Inferior parietal cortex (tissue), 1 donor: ENCODE results near the gene SUPT3H.

Experiments used
- DNase-seq: peaks from one replicate; pipeline ENCODE4 v3.0.0-alpha.2; 2016; ENCODE audit errors: extremely low spot score

The SUPT3H gene

DNA sequence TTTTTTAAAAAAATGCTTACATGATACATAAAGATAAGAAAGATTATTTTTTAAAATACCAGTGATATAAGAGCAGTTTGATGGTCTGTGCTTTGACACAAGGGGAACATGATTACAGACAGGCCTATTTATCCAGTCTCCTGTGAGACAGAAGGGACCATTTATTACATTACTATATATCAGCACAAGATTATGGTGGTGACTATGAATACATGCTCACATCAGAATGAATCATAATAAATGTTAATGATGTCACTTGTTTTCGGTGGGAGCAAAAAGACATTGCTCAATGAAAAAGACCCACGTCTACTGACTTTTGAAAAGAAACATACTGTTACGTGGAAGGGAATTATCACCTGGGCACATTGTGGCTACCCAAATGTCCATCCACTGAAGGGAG, 535.1 kb downstream of the SUPT3H start:
- no peak for DNase-seq

DNA sequence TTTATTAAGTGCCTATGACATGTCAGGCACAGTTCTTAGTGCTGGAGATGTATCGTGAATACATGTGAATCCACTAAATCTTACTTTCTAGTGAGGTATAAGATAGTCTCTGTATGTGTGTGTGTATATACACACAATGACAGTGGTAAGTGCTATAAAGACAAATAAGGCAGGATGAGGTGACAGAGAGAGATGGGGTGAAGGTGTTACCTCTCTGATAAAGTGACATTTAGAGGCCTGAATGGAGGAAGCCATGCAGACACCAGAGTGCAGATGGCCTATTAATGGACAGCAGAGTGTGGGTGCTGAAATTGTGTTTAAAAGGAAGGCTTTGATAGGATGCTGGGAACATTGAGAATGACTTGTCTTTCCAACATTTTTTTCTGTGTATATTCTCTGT, 535.9 kb downstream of the SUPT3H start:
- DNase-seq: no peak

DNA sequence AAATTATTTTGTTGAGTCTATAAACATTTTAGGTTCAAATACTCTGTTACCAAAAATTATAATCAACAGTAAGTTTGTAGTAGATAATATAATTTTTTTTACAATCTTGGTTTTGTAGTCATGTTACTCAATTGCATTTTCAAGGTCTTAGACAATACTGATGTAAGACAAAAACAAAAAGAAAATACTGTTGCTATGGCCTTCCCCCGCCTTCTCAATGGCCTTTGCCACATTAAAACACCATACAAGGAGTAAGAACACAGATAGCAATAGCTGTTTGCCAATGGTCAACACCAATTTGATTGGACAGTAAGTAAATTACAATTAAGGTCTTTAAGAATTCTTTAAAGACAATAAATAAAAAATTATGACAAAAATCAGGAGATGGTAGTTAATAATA, 540.0 kb downstream of the SUPT3H start:
- DNase-seq: no peak

DNA sequence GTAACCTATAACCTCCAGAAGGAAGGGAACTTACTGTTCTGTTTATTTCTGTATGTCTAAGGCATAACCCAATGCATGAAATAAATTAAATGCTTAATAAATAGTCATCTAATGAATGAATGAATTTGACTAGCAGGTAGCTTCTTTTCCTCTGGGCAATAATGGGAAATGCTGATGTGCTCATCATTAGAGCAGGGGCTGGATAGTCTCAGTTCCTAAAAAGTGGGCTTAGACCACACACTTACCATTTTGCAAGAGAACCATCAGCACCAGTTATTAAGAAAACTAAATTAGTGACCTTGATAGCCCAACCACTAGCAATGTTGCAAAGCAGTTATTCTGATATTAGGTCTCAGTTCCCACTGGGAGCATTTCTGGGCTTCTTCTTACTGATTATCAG, 540.5 kb downstream of the SUPT3H start:
- no peak for DNase-seq

DNA sequence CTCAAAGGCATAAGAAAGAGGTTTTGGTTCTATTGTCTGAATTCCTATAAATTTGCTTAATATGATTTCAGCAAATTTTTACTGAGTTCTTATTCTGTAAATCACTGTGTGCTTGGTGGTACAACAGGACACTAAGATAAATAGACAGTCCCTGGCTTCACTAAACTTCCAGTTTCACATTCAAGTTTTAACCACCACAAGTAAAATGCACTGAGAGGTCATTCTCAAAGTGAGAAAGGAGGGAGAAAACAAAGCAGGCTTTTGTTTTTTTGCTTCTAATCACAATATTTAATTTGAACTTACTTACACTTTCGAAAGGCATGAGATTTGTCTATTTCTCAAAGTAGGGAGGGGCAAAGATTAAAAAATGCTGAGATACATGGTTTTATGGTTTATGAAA, 544.5 kb downstream of the SUPT3H start:
- DNase-seq: no peak

DNA sequence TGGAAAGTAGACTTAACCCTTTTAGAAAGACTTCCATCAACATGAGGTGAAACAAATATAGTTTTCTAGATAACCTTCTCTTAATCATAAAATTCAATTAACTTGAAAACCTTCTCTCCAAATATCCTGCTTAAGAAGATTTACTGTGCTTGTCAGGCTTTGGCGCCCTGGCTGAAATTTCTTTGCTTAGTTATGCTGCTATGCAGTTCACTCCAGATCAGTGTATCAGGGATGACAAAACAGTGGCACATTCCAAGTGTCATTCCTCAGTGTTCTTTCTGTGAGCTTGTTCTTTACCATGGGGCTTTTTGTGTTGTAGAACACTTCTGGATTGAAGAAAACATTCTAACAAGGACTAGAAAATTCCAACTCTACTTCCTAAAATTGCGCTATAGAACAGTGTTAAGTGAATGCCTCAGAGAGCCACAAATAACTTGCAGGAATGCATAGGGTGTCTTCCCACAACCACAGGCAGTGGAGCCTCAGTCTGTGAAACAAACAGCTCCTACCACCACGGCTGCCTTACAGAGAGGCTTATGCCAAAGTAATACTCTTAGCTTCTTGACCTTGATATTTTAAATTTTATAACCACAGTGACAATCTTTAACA, 546.6 kb downstream of the SUPT3H start:
- DNase-seq: no peak

DNA sequence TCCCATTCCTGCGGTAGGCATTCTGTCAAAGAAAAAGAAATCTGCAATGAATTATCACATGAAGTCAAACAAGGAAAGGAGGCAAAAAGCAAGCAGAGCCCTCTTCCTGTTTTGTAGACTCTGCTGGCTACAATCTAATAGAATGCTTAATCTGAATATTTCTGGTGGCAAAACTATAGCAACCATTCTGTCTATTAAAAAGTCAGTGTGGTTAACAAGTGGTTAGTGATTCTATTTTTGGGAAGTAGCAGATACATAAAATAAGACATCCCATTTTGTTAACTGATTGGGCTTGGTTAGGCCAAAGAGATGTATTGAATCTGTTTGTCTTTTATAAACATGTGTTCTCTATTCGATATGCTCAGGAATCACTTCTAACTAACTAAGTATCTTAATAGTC, 547.9 kb downstream of the SUPT3H start:
- no peak for DNase-seq

DNA sequence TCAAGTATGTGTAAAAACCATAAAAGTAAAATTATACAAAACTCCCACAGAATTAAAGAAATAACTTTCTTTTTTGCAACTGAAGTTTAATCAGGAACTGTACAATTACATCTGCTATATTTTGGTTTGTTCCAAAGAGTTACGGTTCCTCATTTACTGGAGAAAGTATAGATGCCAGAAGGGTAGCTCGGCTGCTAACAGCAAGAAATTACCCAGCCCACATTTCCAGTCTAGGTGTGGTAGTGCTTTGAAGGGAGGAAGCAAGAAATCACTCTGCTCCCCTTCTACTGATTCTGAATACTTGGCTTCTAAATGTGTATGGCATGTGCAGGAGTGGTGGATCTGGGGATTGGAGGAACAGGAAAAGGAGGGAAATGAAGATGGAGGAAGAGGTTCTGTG, 549.0 kb downstream of the SUPT3H start:
- DNase-seq: no peak

DNA sequence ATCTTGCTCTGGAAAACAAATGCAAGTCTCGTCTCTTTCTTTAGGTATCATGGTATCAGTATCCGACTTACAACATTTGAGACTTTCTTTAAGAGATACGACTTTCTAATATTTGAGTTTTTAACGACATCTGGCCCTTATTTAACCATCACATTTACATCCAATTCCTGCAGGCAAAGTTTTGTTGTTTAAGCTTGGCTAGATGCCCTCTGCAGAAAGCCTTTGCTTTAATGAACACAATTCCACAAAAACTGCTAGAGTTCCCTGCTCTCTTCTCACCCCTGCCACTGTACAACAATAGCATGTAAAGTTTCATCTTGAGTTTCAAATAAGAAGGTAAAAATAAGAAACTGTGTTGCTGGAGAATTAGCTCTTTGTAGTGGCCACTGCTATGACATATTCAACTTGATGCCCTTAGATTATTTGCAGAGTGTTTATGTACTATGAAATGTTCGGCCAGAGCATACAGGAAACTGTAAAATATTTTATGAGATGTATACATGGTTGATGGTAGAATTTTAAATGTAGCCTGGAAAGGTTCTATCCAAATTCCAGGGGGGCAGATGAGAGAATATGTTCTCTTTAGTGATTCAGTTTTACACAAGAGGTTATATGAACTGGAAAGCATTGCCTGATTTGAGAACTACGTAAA, 551.6 kb downstream of the SUPT3H start:
- DNase-seq: no peak

DNA sequence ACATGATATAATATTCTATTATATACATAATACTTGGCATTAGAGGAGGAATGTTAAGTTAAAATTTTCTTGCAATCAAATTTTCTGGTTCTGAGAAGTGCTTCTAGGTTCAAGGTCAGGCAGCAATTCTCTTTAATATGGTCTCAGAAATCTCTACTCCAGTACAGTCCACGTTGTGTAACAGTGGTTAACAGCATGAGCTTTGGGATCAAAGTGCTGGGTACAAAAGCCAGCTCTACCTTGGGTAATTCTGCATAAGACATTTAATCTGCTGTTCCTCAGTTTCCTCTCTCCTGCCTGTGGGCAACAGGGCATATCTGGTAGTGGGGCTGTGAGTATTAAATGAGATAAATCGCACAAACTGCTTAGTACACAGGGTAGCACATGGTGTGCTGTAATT, 552.5 kb downstream of the SUPT3H start:
- no peak for DNase-seq

DNA sequence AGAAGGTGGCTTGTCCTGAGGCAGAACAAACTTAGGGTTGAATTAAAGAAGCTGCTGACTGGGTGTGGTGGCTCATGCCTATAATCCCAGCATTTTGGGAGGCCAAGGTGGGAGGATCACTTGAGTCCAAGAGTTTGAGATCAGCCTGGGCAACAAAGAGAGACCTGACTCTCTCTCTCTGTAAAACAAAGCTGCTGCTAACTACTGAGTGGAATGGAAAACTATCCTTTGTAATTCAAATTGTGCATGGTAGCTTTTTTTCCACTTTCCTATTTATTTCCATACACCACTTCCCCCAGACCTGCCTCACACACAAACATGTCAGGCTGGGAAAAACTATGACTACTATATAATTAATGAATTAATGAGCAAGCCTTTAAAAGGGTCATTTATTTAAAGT, 553.2 kb downstream of the SUPT3H start:
- DNase-seq: no peak

DNA sequence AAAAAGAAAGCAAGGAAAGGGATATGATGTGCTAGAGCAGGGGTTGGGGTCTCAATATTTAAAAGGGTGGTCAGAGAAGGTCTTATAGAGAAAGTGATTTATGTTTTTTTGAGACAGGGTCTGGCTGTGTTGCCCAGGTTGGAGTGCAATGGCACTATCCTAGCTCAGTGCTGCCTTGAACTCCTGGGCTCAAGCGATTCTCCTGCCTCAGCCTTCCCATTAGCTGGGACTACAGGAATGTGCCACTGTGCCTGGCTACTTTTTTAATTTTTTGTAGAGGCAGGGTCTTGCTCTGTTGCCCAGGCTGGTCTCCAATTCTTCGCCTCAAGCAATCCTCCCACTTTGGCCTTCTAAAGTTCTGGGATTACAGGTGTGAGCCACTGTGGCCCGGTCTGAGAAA, 557.0 kb downstream of the SUPT3H start:
- no peak for DNase-seq

DNA sequence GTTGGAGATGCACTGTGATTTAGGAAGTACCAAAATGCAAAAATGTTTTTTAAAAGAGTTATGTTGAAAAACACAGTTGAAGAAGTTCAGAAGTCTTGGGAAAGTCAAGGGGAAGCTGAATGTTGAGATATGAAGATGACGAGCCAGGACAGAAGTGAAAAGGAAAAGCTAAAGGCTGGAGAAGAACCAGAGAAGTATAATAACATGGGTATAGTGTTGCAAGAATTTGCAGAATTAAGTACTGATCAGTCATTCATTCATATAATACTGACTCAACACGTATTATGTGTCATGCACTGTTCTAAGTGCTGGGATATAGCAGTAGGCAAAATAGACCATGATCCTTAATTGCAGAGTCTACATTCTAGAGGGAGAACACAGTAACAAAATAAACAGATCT, 557.4 kb downstream of the SUPT3H start:
- no peak for DNase-seq

DNA sequence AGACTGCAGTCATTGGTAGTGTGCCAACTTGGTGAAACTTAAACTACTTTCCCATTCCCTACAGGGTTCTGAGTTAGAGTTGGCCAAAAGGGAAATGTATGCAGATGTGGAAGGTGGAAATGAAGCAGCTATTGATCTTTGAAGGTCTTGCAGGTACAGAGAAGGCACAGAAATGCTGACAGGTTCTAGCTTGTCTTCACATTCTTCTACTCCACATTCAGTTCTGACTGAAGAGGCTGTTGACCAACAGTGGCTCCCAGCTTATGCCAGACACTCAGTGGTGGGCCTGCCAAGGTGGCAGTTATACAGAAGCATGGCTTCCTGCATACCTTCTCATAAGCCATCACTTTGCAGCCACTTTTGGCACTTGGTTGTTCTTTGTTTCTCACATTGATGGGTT, 566.3 kb downstream of the SUPT3H start:
- no peak for DNase-seq

DNA sequence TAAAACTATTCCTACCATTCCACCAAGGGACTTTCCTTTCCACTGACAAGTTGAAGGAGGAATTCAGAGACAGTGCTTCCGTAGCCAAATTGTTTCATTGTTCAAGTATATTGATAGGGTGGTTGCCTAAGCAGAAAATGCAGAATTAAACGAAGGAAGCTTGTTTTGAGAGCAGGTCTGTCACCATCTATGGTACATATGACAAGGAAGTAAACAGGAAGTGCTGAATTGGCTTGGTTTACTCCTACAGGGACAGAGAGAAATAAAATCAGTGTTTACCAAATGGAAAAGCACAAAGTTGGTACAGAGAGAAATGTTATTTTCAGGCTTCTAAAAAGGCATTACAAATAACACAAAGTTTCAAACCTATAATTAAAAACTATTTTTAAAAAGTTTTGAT, 568.5 kb downstream of the SUPT3H start:
- DNase-seq: no peak

DNA sequence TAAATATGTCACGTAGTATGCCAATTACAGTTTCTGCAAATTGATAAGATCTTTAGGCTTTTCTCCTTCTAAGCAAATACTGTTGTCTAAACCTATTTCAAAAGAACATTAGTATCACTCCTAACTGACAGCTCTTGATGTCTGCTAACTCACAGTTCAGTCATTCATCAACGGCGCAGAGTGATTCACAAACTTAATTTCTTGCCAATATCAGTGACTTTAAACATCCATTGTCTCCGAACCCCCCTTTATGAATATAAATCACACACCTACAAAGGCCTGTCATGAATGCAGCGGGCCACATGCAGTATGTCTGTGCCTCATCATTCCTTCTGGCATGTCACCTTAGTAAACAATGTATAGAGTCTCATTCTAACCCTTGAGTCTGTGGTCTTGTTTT, 569.6 kb downstream of the SUPT3H start:
- no peak for DNase-seq

DNA sequence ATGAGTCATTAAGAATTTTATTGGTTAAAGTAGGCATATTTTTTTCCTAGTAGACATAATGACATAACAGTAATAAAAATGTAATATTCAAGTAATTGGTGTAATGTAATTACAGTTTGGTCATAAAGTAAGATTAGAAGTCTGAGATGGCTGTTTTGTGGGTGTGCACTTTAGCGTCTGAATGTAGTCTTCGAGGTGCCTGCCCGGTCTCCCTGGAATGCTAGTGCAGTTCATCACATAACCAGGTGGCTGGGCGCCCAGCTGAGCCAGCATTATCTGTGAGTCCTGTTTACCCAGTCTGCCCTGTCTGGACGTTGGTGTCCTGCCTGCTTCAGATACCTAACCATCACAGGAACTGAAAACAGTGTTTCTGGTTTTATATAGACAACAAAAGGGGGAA, 571.1 kb downstream of the SUPT3H start:
- DNase-seq: no peak

DNA sequence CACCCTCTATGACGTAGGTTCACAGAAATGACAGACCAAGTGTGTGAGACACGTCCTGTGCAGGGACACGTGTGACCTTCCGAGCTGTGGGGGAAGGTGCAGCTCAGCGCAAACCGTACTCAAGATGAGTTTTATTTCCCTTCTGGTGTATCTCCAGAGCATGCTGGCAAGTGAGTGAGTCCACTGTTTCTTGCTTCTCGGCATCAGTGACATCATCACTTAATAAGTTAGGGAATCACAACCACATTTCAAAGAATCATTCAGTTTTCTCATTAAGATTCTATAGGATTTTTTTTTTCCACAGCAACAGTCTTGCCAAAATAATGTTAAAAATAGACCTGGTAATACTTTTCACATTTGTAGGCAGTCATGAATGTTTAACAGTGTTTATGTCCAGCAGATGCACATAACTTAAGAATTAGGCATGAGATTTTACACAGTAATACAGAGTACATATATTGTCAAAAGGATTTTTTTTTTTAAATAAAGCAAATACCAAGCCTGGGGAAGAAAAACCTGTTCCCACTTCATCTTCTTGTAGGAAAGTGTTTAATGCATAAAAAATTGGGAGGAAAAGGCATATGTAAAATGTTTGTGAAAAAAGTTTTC, 572.4 kb downstream of the SUPT3H start:
- DNase-seq: no peak

DNA sequence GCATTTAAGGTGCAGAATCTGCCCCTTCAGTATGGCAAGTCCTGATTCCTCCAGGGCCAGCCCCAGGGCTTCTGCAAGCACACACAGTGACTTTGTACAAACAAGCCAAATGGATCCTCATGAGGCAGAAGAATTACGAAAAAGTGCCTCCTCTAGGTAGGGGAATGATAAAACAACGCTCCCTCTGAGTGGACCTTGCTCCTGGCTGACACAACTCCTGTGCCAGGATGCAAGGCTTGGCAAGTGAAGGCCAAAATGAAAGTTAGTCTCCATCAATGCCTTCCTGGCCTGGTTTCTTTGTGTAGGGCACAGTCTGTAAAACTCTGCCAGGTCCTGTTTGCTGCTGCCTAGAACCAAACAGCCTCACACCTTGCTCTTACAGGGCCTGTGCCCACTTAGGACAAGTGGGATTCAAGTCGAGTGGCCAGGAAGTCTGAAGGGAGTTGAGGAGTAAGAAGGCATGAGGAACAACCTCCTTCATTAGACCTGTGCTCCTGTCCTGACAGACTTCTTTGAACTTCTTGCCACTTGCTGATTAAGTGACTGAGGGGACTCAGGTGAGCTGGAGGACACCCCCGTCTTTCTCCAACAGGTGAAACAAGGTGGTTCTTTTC, 573.1 kb downstream of the SUPT3H start:
- DNase-seq: no peak

DNA sequence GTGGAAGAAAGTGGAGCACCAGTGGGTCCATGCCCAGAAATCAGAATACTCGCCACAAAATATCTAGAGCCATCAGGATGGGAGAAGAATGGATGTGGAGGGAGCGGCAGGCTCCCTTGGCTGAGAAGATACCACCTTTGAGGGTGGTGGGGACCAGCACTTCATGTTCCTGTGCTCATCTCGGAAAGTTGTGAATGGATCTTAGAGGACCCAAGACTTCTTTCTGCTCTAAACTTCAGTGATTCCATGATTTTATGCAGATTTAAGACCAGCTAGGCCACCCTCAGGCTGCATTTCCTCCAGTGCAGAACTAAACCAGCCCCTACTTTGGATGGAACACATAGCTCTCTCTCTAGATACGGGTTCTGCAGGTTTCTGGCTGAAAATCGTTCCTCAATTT, 573.7 kb downstream of the SUPT3H start:
- DNase-seq: no peak

DNA sequence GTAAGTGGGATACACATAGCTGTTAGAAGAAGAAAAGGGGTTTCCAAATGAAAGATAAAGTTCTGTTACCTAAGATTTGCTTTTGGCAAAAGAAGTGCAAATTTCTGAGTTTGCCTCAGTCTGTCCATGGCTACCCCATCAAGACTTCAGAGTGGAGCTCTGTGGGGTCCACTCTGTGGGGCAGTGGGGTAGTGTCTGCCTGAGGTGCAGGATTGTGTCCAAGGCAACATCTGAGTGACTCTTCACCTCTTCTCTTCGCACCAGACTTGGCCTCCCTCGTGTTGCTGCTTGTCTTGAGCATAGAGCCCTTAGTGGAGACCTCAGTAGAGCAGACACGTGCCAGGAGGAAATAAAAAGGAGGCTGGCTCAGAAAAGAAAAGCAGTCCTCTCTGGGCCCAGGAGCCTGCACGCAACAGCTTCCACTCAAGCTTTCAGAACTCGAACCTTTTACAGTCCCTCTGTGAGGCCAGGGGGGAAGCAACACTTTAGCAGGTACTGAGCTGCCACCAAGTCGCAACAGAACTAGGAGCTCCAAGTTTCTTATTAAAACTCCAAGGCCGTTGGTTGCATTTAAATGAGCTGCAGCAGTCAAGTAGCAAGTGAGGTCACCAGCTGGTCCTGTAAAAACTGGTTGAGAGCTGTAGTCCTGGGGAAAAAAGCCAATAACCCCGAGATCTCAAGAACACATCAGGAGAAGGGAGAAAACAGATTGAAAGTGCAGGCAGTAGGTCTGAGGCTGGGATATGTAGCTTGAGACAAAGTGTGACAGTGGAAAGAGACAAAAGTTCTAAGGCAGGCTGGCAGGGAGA, 576.7 kb downstream of the SUPT3H start:
- DNase-seq: no peak

DNA sequence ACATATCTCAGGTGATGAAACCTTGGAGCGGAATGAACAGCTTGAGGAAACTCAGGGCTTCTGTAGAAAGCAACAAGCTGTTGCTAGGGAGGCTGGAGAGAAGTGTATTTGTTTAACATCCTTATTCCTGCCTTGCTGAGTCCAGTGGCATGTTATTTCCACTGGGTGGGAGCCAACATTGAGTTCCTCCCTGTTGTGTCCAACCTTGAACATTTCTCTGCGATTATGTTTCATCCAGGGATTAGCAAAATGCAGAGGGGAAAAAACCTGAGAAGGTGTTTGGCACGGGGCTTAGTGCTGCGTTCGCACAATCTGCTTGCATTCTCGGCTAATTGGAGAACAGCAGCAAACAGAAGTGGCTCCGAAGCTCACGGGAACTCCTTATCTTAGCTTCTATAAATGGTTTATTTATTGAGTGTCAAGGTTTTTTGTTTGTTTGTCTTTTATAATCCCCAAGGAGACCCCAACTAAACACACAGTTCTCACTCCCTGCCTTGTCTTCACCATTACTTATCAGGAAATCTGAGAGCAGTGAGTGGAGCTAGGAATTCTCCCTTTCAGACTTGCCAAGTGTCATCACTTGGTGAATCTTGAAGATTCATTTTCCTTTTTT, 577.5 kb downstream of the SUPT3H start:
- no peak for DNase-seq
